Subcutaneous adipose tissue (tissue), 4 donors: ENCODE results near the gene LRMDA. TPM values are rescaled to one million over a fixed set of nuclear protein-coding genes. Genes with fewer than 3 reads are reported as not detected.

Source experiments
- total RNA-seq, 4 donors: library from RNA; depleted of rRNA; stranded (reverse); fragments of >200 nt; gene quantifications; one replicate each; pipeline ENCODE4 v1.1.0, GENCODE V29; 2016
- TF ChIP-seq, protein P1 (sequence below): fragments of 450-650 bp; IDR thresholded peaks from one replicate; pipeline ENCODE4 v1.5.1; 2016; ENCODE audit warnings: low read depth, mild to moderate bottlenecking, control low read depth, antibody characterized with exemption, moderate library complexity

Gene LRMDA
- total RNA-seq, 4 donors from 2014 or later, result 17.4 to 92.1 (median 22.8) TPM

GRCh38 chr10:76045174-76045573, 613.8 kb downstream of the LRMDA start:
- TF ChIP-seq, protein P1, sequence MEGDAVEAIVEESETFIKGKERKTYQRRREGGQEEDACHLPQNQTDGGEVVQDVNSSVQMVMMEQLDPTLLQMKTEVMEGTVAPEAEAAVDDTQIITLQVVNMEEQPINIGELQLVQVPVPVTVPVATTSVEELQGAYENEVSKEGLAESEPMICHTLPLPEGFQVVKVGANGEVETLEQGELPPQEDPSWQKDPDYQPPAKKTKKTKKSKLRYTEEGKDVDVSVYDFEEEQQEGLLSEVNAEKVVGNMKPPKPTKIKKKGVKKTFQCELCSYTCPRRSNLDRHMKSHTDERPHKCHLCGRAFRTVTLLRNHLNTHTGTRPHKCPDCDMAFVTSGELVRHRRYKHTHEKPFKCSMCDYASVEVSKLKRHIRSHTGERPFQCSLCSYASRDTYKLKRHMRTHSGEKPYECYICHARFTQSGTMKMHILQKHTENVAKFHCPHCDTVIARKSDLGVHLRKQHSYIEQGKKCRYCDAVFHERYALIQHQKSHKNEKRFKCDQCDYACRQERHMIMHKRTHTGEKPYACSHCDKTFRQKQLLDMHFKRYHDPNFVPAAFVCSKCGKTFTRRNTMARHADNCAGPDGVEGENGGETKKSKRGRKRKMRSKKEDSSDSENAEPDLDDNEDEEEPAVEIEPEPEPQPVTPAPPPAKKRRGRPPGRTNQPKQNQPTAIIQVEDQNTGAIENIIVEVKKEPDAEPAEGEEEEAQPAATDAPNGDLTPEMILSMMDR, result no peak

GRCh38 chr10:76047521-76047920, 616.1 kb downstream of the LRMDA start:
- TF ChIP-seq, protein P1, result no peak

DNA sequence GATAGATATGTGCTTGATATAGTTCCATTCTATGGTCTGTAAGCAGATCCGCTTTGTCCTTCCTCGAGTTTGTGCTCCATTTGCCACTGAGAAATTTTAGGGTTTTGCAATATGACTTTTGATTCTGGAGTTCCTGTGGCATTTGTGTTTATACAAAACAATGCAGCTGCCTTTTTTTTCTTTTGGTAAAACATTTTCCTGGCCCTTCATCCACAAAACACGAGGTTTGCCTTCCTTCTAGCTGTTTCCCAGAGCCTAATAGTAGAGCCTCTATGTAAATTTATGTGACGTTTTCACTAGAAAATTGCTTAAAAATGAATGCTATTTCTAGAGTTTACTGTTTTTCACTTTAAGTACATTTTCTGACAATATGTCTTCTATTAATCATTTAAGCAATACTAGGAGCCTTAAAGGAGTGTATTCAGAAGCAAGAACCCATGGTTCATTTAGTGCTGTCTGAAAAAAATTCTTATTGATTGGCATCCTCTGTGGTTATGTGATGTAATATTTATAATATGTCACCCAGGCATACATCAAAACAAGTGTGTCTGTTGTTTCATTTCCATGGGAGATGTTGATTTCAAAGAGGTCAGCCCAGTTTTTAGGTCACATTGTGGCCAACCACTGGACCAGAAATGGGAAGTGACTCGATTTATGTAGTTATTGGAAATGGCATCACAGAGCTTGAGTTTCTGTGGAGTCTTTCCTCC, 618.3 kb downstream of the LRMDA start:
- TF ChIP-seq, protein P1, result no peak

- TF ChIP-seq, protein P1, result no peak
These were observed 618.8 kb downstream of the LRMDA start for GRCh38 chr10:76050291-76050625.

GRCh38 chr10:76051007-76051936, 619.8 kb downstream of the LRMDA start:
- TF ChIP-seq, protein P1, result no peak

GRCh38 chr10:76052682-76053503, 621.5 kb downstream of the LRMDA start:
- TF ChIP-seq, protein P1, result no peak
